HG03442 (cell line): ENCODE data around the gene SFT2D1.
A peak's percentile ranks its signal among the peaks of the same experiment; 100 is the strongest.

Experiments used
- ATAC-seq: cut with Tn5 transposase; IDR thresholded peaks from one replicate; pipeline ENCODE4 v1.9.1; 2021; ENCODE audit warnings: mild to moderate bottlenecking, moderate library complexity; ENCODE audit not compliant: unreplicated experiment

The SFT2D1 gene

GRCh38 chr6:166308769-166309589 is 33.4 kb downstream of the SFT2D1 start:
- ATAC-seq: no peak

- ATAC-seq: peak; percentile 48
Observed at GRCh38 chr6:166308033-166308768, 34.1 kb downstream of the SFT2D1 start, which contains the start of gene PRR18. PRR18 (minus strand) TSS chr6:166308392; CDS start chr6:166308142, 250 bp downstream.

- peak; percentile 30 for ATAC-seq
Observed at GRCh38 chr6:166307082-166308032, 35.0 kb downstream of the SFT2D1 start.

DNA sequence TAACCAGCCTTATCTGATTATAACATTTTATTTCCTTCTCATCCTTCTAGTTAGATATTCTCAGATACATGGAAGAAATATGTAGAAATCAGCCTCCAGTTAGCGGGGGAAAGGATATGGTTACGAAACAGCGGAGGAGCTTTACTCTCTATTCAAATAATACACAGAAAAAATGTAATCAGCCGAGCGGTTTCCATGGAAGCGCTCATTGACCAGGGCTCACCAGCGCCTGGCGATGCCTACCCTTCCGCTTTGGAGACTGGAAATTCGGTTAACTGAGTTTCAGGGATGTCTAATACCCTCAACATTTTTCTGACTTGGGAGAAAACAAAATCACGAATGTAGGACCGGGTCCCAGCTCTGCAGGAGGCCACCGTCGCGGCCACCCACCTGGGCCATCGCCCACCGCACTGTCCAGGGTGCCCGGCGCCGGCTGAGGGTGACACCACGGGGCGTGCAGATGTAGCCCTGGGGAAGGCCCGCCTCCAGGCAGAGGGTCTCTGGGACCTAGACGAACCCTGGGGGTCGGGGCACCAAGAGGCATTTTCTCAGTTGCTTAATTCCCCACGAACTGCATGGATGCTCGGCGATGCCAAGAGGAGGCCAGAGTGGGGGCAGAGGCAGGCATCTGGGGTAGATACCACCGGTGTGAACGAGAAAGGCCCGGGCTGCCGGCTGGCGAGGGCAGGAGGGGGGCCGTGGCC is 35.8 kb downstream of the SFT2D1 start:
- no peak for ATAC-seq

GRCh38 chr6:166305562-166306117 is 36.7 kb downstream of the SFT2D1 start:
- ATAC-seq: no peak

DNA sequence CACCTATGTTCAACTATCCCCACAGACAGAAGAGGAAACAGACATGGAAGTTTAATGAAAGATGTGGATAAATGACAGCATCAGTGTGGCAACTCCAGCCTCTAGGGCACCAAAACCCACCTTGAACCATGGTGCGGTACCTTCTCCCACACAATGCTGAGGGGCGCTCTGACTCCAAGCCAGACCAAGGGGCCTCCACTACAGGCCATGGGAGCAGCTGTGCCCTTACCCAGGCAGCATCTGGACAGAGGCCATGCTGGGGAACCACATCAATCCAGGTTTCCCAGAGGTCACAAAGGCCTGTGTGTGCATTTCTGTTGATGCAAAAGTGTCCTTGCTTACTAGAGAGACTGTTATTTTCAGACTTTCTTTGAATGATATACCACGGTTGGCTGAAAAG is 38.2 kb downstream of the SFT2D1 start:
- no peak for ATAC-seq

DNA sequence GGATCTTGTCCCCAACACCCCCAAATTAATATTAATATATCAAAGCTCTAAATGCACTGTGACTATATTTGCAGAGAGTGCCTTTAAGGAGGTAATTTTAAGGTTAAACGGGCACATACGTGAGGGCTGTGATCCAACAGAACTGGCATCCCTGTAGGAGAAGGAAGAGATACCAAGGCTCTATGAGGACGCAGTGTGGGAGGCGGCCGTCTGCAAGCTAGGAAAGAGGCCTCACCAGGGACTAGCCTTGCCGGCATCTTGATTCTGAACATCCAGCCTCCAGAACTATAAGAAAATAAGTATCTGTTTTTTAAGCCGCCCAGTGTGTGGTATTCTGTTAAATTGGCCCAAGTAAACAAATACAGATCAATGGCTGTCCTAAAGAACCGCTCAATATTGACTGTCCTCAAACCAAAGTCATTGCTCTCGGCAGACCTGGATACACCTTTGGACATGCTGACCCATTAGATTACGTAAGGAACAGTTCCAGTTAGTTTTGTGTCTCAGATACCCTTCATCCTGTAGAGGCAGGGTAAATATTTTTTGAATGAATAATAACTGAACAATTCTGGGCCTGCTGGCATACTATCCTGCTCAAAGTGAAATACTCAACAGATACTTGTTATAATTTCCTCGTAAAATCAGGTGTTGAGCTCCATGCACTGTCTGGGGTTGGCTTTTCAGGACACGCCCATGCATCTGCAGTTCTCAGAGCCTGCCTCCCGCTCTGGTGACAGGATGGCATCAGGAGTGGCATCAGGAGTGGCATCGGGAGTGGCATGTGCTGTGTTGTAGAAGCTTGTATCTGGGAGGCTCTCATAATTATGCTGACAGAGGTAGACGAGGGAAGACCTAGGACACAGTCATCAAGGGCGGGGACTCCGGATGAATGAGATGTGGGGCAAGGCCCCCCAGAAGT is 40.5 kb downstream of the SFT2D1 start:
- no peak for ATAC-seq

DNA sequence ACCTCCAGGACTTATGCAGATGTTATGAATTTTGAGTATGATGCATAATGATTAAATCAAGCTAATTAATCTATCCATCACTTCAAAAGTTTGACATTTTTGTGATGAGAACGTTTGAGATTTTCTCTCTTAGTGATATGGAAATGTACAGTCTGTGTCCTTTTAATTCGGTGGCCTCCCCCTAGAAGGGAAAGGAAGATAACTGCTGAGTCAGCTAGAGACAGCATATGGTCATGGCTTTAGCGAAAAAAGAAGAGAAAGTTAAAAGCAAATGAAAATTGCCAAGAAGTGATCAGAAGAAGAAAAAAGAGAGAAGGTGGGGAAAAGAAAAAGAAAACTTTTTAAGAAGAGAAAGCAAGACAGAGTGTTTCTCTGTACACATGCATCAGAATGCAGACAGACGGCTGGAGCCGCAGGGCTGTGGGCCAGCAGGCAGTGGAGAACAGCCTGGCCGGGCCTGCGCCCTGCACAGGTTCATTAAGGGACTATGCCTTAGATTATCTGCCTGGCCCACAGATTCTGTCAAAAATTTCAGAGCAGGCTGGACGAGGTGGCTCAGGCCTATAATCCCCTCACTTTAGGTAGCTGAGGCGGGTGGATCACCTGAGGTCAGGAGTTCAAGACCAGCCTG is 41.9 kb downstream of the SFT2D1 start:
- ATAC-seq: no peak

DNA sequence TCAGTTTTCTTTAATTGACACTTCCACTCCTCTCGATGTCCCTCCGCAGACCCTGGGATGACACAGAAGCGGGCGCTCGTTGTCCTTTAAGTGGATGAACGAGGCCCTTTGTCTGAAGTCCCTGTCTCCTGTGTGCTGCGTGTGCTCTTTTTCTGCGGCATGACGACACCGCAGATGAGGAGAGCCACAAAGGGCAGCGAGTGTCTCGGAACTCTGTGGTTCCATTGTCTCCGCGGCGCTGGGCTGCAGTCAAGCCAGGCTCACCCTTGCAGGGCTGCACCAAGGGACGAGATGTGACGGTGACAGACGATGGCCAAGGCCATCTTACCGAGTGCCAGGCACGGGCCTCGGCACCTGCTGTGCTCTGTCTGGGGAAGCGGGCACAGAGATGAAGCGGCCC is 44.7 kb downstream of the SFT2D1 start:
- no peak for ATAC-seq

- no peak for ATAC-seq
Observed at GRCh38 chr6:166296035-166296883, 46.1 kb downstream of the SFT2D1 start.

DNA sequence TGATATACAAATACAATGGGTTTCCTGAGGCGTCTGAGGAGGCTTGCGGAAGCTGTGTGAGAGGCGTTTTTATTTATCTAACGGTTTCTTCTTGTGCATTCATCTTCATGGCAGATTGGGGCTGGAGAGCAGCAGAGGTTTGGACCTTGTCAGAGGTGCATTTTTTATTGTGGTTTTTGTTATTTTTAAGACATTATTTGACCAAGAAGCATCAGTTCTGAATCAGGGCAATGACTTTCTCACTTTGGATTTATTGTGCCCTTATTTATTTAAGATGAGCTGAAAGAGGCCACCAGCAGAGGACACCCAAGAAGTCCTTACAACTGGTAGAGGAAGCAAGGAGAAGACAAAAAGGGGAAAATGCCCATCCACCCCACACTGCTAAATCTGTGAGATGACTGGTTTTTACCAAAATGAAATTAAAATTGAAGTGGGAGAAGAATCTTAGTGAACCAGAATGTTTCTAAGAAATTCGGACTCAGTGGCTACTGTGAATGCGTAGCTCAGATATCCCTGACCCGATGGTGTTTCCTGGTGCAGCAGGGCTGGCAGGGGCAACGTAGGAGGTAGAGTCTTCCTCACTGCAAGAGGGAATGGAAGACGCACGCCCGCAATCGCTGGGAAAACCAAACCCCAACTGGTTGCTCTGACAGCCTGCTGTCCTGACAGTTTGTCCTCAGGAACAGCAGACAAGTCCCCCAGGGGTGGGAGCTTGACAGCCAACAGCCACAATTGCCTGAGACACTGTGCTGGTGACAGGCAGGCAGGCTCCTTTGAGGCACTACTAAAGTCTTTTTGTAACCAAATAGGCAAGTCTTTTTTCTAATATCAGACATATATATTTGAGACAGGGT is 48.4 kb downstream of the SFT2D1 start:
- no peak for ATAC-seq

DNA sequence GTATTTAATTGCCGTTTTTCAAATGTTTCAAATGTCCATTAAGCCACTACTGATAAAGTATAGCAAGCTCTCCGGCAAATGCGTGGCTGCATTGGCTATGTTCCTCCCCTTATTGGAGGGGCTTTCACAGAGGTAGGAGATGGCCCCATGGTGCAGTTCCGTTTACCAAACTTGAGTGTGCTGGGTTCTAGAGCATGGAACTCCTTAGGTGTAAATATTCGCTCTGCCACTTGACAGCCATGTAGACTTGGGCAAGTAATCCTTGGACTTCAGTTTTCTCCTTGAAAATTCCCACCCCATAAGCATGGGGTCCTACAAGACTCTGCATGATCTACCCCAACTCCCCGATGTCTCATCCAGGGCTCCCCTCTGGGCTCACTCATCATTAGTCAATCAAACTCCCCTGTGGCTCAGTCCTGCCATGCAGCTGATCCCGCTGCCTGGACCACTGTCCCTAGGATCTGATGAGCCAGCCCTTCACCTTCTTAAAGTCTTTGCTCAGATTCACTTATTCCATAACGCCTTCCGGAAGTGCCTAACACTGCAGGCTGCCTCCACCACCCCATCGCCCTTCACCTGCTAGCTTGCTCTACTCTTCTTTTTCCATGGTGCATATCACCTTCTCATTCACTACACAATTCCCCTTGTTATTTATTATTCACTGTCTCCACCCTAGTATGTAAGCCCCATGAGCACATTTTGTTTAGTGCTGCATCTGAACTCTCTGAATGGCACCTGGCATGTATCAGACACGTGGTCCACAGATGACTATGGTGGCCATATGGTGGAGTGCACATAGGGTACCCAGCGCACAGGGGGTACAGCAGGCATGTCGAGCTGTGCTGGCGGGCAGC is 52.9 kb downstream of the SFT2D1 start:
- no peak for ATAC-seq

- ATAC-seq: peak; percentile 94
Observed at GRCh38 chr6:166286839-166287271, 55.5 kb downstream of the SFT2D1 start.

- no peak for ATAC-seq
Observed at GRCh38 chr6:166285233-166285632, 57.1 kb downstream of the SFT2D1 start.

GRCh38 chr6:166284640-166285039 is 57.7 kb downstream of the SFT2D1 start:
- no peak for ATAC-seq
